GM18909 (cell line): ENCODE measurements around the gene CLDN11.

Source experiments
- ATAC-seq: cut with Tn5 transposase; IDR thresholded peaks from one replicate; pipeline ENCODE4 v1.9.1; 2021; ENCODE audit warnings: mild to moderate bottlenecking; ENCODE audit not compliant: unreplicated experiment, poor library complexity

CLDN11 gene

GRCh38 chr3:170418422-170419398, at the start of gene CLDN11:
Gene CLDN11 (plus strand): TSS chr3:170418868. CDS start chr3:170419067, 199 bp downstream.
- no peak for ATAC-seq

- ATAC-seq, result no peak
Observed at GRCh38 chr3:170368921-170369320, 49.7 kb upstream of the CLDN11 start.

DNA sequence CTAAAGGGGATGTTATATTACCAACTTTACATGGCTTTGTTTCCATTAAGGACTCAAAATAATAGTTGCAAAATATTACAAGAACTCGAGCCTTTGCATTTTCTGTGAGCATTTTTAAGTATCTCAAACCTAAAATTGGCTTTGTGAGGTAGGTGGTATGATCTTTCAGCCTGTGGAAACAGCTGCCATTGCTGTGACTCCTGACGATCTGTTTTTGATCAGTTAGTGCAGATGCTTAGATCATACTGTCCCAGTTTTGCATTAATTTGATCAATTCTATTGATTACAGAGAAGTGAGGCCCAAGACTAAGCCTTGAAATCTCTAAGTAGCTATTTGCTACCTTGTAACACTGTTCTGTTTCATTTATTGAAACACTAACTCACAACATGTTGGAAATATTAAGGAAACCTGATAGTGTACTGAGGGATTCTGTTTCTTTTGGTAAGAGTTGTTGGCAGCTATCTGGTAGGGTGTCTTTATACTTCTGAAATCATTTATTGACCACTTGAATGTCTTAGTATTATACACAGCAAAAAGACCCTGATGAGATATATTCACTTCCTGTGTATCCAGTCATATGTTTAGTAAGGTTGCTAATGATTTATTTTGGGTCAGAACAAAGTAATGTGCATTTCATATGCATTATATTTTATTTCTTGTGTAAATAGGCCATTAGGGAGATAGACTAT, 46.3 kb upstream of the CLDN11 start:
- no peak for ATAC-seq

DNA sequence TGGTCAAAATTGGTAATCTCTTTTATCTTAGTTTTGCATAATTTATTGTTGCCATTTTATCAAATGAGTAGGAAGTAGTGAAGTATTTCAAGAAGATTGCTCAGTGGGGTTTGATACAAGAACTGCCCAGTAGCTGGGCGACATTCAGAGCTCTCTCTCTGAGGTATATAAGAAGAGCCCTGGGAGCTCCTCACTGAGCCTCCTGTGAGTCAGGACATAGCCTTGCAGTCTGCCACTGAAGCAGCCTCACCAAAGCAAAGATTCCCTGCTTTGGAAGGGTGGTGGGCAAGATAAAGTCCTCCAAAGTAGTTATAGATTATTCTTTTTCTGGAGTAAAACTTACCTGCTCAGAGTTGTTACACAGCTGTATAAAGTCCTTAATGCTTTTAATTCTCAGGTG, 35.1 kb upstream of the CLDN11 start:
- ATAC-seq, result no peak

- no peak for ATAC-seq
Observed at GRCh38 chr3:170386468-170386867, 32.2 kb upstream of the CLDN11 start.

DNA sequence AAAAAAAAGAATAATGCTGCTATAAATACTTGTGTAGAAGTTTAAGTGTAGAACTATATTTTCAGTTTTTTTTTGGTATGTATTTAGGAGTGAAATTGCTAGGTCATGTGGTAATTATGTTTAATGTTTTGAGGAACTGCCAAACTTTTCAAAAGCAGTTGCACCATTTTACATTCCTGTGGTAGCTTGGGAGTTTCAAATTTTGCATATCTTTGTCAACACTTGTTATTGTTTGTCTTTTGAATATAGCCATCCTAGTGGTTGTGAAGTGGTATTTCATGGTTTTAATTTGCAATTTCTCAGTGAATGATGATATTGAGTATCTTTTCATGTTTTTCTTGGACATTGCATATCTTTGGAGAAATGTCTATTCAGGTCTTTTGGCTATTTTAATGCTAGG, 30.7 kb upstream of the CLDN11 start:
- no peak for ATAC-seq

- ATAC-seq, result no peak
Observed at GRCh38 chr3:170391108-170391507, 27.6 kb upstream of the CLDN11 start.

DNA sequence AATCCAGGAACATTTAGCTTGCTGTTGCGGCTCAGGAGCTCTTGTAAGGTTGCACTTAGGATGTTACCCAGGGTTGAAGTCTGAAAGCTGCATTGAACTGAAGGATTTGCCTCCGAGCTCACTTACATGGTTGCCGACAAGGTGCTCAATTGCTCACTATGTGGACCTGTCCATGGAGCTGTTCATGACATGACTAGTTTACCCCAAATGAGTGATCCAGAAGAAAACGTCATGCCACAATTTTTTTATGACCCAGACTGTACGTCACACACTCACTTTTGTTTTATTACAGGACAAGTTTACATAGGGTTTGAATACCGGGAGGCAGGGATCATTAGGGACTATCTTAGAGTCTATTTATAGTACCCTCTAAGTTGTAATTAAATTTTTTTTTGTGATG, 21.0 kb upstream of the CLDN11 start:
- no peak for ATAC-seq

GRCh38 chr3:170405101-170405500, 13.6 kb upstream of the CLDN11 start:
- no peak for ATAC-seq

GRCh38 chr3:170410428-170411029, 8.1 kb upstream of the CLDN11 start:
- no peak for ATAC-seq

- ATAC-seq, result no peak
Observed at GRCh38 chr3:170413291-170413690, 5.4 kb upstream of the CLDN11 start.

GRCh38 chr3:170414202-170414663, 4.4 kb upstream of the CLDN11 start:
- ATAC-seq, result peak; percentile 63

GRCh38 chr3:170417090-170417489, 1.6 kb upstream of the CLDN11 start:
- ATAC-seq, result no peak

DNA sequence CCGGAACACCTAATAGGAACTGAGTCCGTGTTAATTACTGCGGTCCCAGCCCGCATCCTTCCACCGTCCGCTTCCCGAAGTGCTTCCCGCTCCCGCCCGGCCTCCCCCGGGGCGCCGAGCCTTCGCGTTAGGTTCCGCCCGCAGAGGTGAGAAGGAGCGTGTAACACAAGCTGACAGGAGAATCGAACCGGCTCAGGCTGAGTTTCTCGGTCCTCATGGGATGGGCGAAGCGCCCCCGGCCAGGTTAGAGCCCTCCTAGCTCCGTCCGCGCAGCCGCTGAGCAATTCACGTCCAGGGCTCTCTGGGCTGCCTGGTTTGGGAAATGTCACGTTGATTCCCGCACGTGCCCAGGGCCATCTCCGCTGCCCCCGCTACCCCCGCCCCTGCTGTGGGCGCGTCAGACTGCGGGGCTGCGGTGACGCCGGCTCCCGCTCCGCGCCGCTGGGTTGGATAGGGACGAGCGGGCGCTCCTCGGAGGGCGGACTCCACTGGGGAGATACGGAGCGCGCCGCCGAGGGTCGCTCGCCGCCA, 954 bp downstream of the CLDN11 start:
- ATAC-seq, result no peak

- ATAC-seq, result no peak
Observed at GRCh38 chr3:170420307-170420821, 1.7 kb downstream of the CLDN11 start.

GRCh38 chr3:170421111-170421641, 2.5 kb downstream of the CLDN11 start:
- no peak for ATAC-seq

DNA sequence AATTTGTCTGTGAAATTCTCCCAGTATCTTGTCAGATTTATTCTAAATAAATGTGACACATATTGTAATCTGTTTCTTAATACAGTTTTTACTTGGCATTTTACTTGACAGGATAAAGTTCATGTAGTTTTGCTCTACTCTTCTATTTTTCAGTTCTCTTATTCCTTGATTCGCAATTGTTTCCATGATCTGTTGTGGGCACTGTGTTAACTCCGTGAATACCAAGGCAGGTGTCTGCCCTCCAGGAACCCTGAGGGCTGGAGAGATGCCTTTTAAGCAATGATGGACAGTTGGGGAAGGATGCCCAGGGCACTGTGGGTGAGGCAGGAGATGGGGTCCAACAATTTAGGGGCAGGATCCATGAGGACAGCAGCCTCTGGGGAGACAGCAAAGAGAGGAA, 3.1 kb downstream of the CLDN11 start:
- ATAC-seq, result no peak

GRCh38 chr3:170423001-170423615, 4.4 kb downstream of the CLDN11 start:
- ATAC-seq, result no peak

DNA sequence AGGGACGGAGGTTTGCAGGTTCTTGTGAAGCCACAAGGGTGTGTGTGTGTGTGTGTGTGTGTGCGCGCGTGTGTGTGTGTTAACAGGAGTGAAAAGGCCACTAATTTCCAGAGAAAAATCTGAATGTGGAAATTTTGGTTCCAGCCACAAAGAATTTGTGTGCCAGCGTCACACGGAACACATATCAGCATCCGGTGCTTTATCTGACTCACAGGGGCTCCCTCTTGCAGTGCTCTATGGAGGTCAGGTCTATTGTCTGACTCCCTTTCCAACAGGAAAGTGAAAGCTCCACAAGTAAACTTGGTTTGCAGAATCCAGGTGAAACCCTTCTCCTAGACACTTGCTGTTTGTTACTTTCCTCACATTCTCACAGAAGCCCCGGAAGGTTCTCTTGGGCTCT, 6.2 kb downstream of the CLDN11 start:
- ATAC-seq, result no peak
